T47D (cell line): ENCODE measurements around the gene TMEM222.
A peak's percentile ranks its signal among the peaks of the same experiment; 100 is the strongest.

ENCODE experiments used
- DNase-seq, 2 experiments: peaks; one replicate each; pipeline versions ENCODE4 v3.0.0 to v3.0.0-alpha.2; 2011 to 2012; ENCODE audit warnings: low read depth in 1 of 2, low spot score in 1 of 2
- JUND ChIP-seq: IDR thresholded peaks from 2 replicates; pipeline ENCODE4 v1.6.1; 2012; ENCODE audit warnings: low read depth
- in situ Hi-C: cut with HindIII; loops from 2 replicates; pipeline ENCODE4 v1.10.0; 2016; ENCODE audit warnings: low sequenced_read_pairs, low pct_unique_long_range_greater_than_20kb

TMEM222 gene

GRCh38 chr1:27358038-27358927 lies 36.3 kb downstream of the TMEM222 start:
- DNase-seq, result no peak
- in situ Hi-C loops, result no loop called here
- TF ChIP-seq JUND, result no peak

GRCh38 chr1:27358928-27359313 lies 37.0 kb downstream of the TMEM222 start:
- in situ Hi-C loops, result no loop called here
- no peak for TF ChIP-seq JUND
- no peak for DNase-seq

- no peak for TF ChIP-seq JUND
- in situ Hi-C loops, result no loop called here
- no peak for DNase-seq
Measured at GRCh38 chr1:27359822-27360158, 37.8 kb downstream of the TMEM222 start.

GRCh38 chr1:27360159-27361043 lies 38.4 kb downstream of the TMEM222 start:
- no peak for DNase-seq
- no peak for TF ChIP-seq JUND
- in situ Hi-C loops, result no loop called here

GRCh38 chr1:27361044-27361402 lies 39.1 kb downstream of the TMEM222 start:
- no peak for TF ChIP-seq JUND
- DNase-seq, result no peak
- in situ Hi-C loops, result no loop called here

GRCh38 chr1:27361553-27361952 lies 39.6 kb downstream of the TMEM222 start:
- in situ Hi-C loops, result no loop called here
- no peak for TF ChIP-seq JUND
- no peak for DNase-seq

- no peak for DNase-seq
- in situ Hi-C loops, result no loop called here
- no peak for TF ChIP-seq JUND
Measured at GRCh38 chr1:27363766-27364695, 42.1 kb downstream of the TMEM222 start.

- in situ Hi-C loops, result no loop called here
- DNase-seq, result no peak
- TF ChIP-seq JUND, result no peak
Measured at GRCh38 chr1:27364696-27365371, 42.9 kb downstream of the TMEM222 start.

- TF ChIP-seq JUND, result no peak
- DNase-seq, result peak; percentile 67 to 89
- in situ Hi-C loops, result no loop called here
Measured at GRCh38 chr1:27365372-27366112, 43.6 kb downstream of the TMEM222 start.

- no peak for TF ChIP-seq JUND
- in situ Hi-C loops, result no loop called here
- peak; percentile 69 to 81 for DNase-seq
Measured at GRCh38 chr1:27366113-27366410, 44.1 kb downstream of the TMEM222 start.

GRCh38 chr1:27366411-27367159 lies 44.6 kb downstream of the TMEM222 start, which contains the start of gene MAP3K6:
Gene MAP3K6, minus strand, starts transcription at chr1:27366961. Its CDS starts 364 bp downstream, at chr1:27366597.
- TF ChIP-seq JUND, result no peak
- DNase-seq, result peak; percentile 76 to 83
- in situ Hi-C loops, result no loop called here
